Panc1 (cell line): Measurements from ENCODE around the gene PEX7. TPM values are rescaled to one million over a fixed set of nuclear protein-coding genes. Genes with fewer than 3 reads are reported as not detected.

ENCODE experiments used
- ATAC-seq: fragments of 200-7000 bp; cut with Tn5 transposase; 2 replicates; pipeline ENCODE4 v1.9.1; 2020; ENCODE audit warnings: mild to moderate bottlenecking, moderate library complexity
- BruUV-seq: library from RNA; stranded (reverse); fragments of 400-500 nt; replicated peaks from 2 replicates; lab custom pipeline; 2021; lab: Mats Ljungman, UMichigan
- CTCF ChIA-PET: fragments of 300-600 bp; sonication (Branson Sonifier 250); formaldehyde crosslinking; loops from one replicate; lab custom pipeline; 2022; ENCODE audit warnings: antibody characterized with exemption; lab: Charles Lee
- POLR2A ChIA-PET: fragments of 300-600 bp; sonication (Branson Sonifier 250); formaldehyde crosslinking; loops from one replicate; lab custom pipeline; 2022; ENCODE audit warnings: antibody characterized with exemption; lab: Charles Lee
- DNase-seq: peaks from one replicate; pipeline ENCODE4 v3.0.0-alpha.2; 2010; ENCODE audit warnings: low read depth, low spot score
- H3K27ac ChIP-seq: 2 replicates; pipeline ENCODE4 v1.5.1; 2011; ENCODE audit warnings: mild to moderate bottlenecking, low read length, inconsistent platforms
- H3K27me3 ChIP-seq: fragments of 200-500 bp; sonication (Bioruptor generic); 2 replicates; pipeline ENCODE4 v1.6.0; 2014; ENCODE audit warnings: low read length, inconsistent platforms; ENCODE audit not compliant: control insufficient read depth, insufficient read depth
- H3K36me3 ChIP-seq: fragments of 200-500 bp; sonication (Bioruptor generic); 2 replicates; pipeline ENCODE4 v1.5.1; 2014; ENCODE audit warnings: inconsistent platforms, mild to moderate bottlenecking, low read length, moderate library complexity; ENCODE audit not compliant: control insufficient read depth, insufficient read depth
- H3K4me1 ChIP-seq: 2 replicates; pipeline ENCODE4 v1.5.1; 2011; ENCODE audit warnings: inconsistent platforms, mild to moderate bottlenecking, low read length, moderate library complexity; ENCODE audit not compliant: control insufficient read depth, insufficient read depth
- H3K4me3 ChIP-seq, 2 experiments: 2 replicates each; pipeline ENCODE4 v1.5.1; 2011 to 2012; ENCODE audit warnings: low read depth in 2 of 2, low read length in 2 of 2, mild to moderate bottlenecking in 2 of 2, inconsistent platforms in 1 of 2, moderate library complexity in 1 of 2
- H3K9me3 ChIP-seq: fragments of 200-500 bp; sonication (Bioruptor generic); 2 replicates; pipeline ENCODE4 v1.5.1; 2014; ENCODE audit warnings: low read depth, mild to moderate bottlenecking, inconsistent platforms, low read length, moderate library complexity; ENCODE audit not compliant: control insufficient read depth, insufficient read depth
- CTCF ChIP-seq: fragments of 450-650 bp; IDR thresholded peaks from 2 replicates; pipeline ENCODE4 v1.5.1; 2017; ENCODE audit warnings: mild to moderate bottlenecking
- POLR2AphosphoS5 ChIP-seq: IDR thresholded peaks from 2 replicates; pipeline ENCODE4 v1.6.1; 2012; ENCODE audit warnings: mild to moderate bottlenecking, low read depth, low read length, moderate library complexity
- SIN3A ChIP-seq: IDR thresholded peaks from 2 replicates; pipeline ENCODE4 v1.6.1; 2012; ENCODE audit warnings: low read depth, mild to moderate bottlenecking, low read length, moderate library complexity, borderline replicate concordance; ENCODE audit not compliant: insufficient read depth
- TCF7L2 ChIP-seq: IDR thresholded peaks from 2 replicates; pipeline ENCODE4 v1.6.1; 2011; ENCODE audit warnings: mild to moderate bottlenecking, low read depth, low read length, inconsistent platforms
- in situ Hi-C: cut with HindIII; loops from 2 replicates; pipeline ENCODE4 v1.10.0; 2016; ENCODE audit warnings: low sequenced_read_pairs, low pct_unique_long_range_greater_than_20kb
- intact Hi-C: fragments of 100-400 bp; cut with micrococcal nuclease; formaldehyde crosslinking; loops from one replicate; pipeline ENCODE4 v1.10.0; 2022; ENCODE audit not compliant: unreplicated experiment
- total RNA-seq: library from RNA; stranded (reverse); gene quantifications from one replicate; pipeline ENCODE4 v1.2.1, GENCODE V29; 2021; ENCODE audit not compliant: unreplicated experiment
- TF ChIP-seq, protein P1 (sequence below), 2 experiments: IDR thresholded peaks; 2 replicates each; pipeline ENCODE4 v1.6.1; 2011 to 2012; ENCODE audit warnings: low read depth in 2 of 2, control low read depth in 1 of 2, low read length in 1 of 2, mild to moderate bottlenecking in 1 of 2, moderate library complexity in 1 of 2; ENCODE audit not compliant: insufficient read depth in 1 of 2

PEX7 gene
- total RNA-seq, 1 experiment from 2014 or later: 8.8 TPM

DNA sequence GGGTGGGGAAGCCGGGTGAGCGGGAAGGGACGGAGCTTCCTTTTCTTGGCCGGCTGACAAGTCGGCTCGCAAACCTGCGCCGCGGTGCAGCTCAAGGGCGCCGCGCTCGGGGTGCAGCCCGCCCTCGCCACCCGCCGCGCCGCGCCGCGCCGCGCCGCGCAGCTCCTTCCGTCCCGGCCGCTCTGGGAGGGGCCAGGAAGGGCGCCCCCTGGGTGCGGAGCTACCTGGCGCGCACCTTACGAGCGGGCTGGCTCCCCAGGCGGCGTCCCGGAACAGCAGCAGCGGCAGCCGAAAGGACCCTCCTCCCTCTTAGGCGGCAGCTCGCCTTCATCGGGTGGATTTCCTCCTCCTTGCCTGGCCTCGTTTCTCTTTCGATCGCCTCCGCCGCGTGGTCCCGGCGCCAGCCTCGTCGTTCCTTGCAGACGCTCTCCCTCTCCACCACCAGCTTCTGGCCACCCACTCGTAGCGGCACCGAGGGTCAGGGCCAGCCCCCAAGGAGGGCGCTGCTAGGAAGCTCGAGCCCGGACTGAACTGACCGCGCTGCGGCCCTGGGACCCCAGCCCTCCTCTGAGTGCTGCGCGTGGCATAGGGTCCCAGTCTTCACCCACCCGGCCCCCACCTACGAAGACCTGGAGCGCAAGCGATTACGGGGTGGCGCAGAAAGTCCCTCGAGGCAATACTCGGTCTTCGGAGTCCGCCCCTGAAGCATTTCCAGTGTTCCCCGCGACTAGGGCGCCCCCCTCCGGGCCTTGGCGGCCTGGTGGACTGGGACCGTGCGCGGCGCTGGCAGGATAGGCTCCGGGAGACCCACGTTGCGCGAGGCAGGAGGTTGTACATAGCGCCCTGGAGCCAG is 29.8 kb upstream of the PEX7 start, which contains the start of gene MAP3K5:
Gene MAP3K5, minus strand, starts transcription at position 68 of the 853 bp plus-strand sequence. CDS start 320 bp downstream, outside the sequence.
- ChIA-PET POLR2A (interaction anchor here (0.5 to 0.9 kb wide), 6 partner anchors 9 to 226 kb away, joined by 3 to 13 read pairs (median 5); no protein-coding TSS in a partner anchor), CTCF (interaction anchor here (0.5 to 2.1 kb wide), 13 partner anchors 9 to 527 kb away, joined by 3 to 114 read pairs (median 4); partner anchors contain the start of gene MAP7)
- Histone ChIP-seq H3K36me3 (no peaks in the 10 kb centered on the region; the same call in 1 of the 2 replicates), H3K9me3 (no peaks in the 10 kb centered on the region), H3K27ac (peak within 1 kb of the TSS; percentile 87), H3K4me3 (peak within 1 kb of the TSS; percentile 74 to 90), H3K27me3 (no peaks in the 10 kb centered on the region), H3K4me1 (peaks cover 19% of the 10 kb centered on the region)
- no TSS peak for BruUV-seq
- intact Hi-C loops: loop anchor here (1.0 to 2.0 kb wide), 2 partner anchors 148 to 210 kb away; no protein-coding TSS in a partner anchor
- in situ Hi-C loops: no loop called here
- TF ChIP-seq TCF7L2: peak; percentile 80; the same call in 1 of the 2 replicates
- TF ChIP-seq, protein P1, sequence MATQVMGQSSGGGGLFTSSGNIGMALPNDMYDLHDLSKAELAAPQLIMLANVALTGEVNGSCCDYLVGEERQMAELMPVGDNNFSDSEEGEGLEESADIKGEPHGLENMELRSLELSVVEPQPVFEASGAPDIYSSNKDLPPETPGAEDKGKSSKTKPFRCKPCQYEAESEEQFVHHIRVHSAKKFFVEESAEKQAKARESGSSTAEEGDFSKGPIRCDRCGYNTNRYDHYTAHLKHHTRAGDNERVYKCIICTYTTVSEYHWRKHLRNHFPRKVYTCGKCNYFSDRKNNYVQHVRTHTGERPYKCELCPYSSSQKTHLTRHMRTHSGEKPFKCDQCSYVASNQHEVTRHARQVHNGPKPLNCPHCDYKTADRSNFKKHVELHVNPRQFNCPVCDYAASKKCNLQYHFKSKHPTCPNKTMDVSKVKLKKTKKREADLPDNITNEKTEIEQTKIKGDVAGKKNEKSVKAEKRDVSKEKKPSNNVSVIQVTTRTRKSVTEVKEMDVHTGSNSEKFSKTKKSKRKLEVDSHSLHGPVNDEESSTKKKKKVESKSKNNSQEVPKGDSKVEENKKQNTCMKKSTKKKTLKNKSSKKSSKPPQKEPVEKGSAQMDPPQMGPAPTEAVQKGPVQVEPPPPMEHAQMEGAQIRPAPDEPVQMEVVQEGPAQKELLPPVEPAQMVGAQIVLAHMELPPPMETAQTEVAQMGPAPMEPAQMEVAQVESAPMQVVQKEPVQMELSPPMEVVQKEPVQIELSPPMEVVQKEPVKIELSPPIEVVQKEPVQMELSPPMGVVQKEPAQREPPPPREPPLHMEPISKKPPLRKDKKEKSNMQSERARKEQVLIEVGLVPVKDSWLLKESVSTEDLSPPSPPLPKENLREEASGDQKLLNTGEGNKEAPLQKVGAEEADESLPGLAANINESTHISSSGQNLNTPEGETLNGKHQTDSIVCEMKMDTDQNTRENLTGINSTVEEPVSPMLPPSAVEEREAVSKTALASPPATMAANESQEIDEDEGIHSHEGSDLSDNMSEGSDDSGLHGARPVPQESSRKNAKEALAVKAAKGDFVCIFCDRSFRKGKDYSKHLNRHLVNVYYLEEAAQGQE (IDR thresholded peaks at IDR 0.05; ENCODE audit: insufficient read depth in 1 of 2, low read depth in 2 of 2, low read length in 1 of 2): peak in 1 of 2 experiments; percentile 42; a peak in 1 of 4 replicates
- TF ChIP-seq CTCF: peak; percentile 93
- no peak for TF ChIP-seq POLR2AphosphoS5
- no peak; the same call in 1 of the 2 replicates for TF ChIP-seq SIN3A
- DNase-seq: no peak
- peak; percentile 91 for ATAC-seq

GRCh38 chr6:136793363-136793762 is 29.0 kb upstream of the PEX7 start:
- no peaks in the 10 kb centered on the region for H3K27me3 ChIP-seq
- ATAC-seq: no peak
- no peaks in the 10 kb centered on the region for H3K9me3 ChIP-seq
- no peak for TF ChIP-seq CTCF
- CTCF ChIA-PET: interaction anchor here (0.8 to 2.1 kb wide), 2 partner anchors 149 to 150 kb away, joined by 3 to 114 read pairs; no protein-coding TSS in a partner anchor
- BruUV-seq: no TSS peak
- no peak for DNase-seq
- peak overlapping the region; percentile 87 for H3K27ac ChIP-seq
- POLR2A ChIA-PET: no interaction called here
- in situ Hi-C loops (no loop called here), intact Hi-C loops (loop anchor here (1.0 to 2.0 kb wide), 2 partner anchors 149 to 211 kb away; no protein-coding TSS in a partner anchor)
- peak overlapping the region; percentile 74 to 90 for H3K4me3 ChIP-seq
- H3K36me3 ChIP-seq: no peaks in the 10 kb centered on the region; the same call in 1 of the 2 replicates
- H3K4me1 ChIP-seq: peaks cover 13% of the 10 kb centered on the region
